NOMO-1 (cell line): ENCODE results near the gene RPS6KA4.
"Not testable (repeated sequence)": the region's sequence is repeated elsewhere in the genome, so short reads cannot be mapped to it uniquely, and the experiment has no call there.

Experiments
- DNase-seq, 2 experiments: peaks; one replicate each; lab custom pipeline; 2025; ENCODE audit not compliant: unreplicated experiment in 2 of 2; lab: John Stamatoyannopoulos, UW

Gene RPS6KA4

DNA sequence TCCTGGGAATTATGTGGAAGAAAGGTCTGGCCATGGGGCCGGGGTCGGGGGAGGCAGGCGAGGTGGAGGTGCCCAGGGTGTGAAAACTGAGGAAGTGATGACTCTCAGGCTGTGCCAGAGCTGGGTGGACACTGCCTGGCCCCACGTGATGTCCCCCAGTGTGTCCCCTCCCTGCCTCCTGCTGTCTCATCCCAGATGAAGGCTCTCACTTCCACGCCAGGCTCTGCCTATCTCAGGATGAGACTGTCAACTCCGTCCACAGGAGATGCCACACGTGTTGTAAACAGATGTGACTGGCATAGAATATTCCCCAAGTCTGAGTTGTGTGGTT, 51.4 kb downstream of the RPS6KA4 start:
- no peak for DNase-seq

- no peak for DNase-seq
Measured at GRCh38 chr11:64413417-64413816, 54.5 kb downstream of the RPS6KA4 start.

DNA sequence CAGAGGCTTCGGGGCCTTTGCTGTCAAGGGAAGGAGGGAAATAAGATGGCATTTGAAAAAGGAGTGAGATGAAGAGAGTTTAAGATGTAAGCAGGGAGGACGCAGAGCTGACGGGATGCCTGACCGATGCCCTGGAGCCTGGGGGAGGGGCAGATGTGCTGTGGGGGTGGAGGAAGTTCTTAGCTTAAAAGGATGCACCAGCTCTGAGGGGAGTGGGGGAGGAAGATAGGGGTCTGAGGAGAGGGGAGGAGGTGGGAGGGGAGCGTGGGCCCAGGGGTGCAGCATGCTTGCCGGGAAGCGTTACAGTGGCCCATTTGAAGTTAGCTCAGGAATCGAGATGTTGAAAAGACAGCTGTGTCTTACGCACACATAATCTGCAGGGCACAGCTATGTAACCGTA, 56.3 kb downstream of the RPS6KA4 start:
- DNase-seq: no peak

DNA sequence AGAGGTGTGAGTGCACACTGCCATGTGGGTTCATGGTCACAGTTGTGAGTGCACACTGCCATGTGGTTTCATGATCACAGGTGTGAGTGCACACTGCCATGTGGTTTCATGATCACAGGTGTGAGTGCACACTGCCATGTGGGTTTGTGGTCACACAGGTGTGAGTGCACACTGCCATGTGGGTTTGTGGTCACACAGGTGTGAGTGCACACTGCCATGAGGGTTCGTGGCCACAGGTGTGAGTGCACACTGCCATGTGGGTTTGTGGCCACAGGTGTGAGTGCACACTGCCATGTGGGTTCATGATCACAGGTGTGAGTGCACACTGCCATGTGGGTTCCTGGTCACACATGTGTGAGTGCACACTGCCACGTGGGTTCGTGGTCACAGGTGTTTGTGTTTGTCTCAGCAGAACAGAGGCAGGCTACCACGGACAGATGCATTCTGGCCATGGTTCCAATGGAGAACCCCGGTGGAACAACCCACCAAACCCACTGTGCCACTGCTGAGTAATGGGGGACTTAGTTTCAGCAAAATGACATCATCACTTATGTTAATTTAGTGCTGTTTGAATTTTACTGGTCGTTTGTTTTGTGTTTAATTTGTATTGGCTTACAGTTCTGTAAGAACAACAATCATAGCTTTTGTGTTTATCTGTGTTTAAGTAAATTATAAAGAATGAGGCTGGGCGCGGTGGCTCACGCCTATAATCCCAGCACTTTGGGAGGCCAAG, 57.2 kb downstream of the RPS6KA4 start:
- no peak for DNase-seq

DNA sequence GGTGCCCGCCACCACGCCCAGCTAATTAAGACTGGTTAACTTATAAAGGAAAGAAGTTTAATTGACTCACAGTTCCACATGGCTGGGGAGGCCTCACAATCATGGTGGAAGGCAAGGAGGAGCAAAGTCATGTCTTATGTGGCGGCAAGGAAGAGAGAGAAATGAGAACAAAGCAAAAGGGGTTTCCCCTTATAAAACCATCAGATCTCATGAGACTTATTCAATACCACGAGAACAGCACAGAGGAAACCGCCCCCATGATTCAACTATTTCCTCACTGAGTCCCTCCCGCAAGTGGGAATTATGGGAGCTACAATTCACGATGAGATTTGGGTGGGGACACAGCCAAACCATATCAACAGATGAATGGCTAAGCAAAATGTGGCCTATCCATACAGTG, 59.3 kb downstream of the RPS6KA4 start:
- DNase-seq: not testable (repeated sequence)

DNA sequence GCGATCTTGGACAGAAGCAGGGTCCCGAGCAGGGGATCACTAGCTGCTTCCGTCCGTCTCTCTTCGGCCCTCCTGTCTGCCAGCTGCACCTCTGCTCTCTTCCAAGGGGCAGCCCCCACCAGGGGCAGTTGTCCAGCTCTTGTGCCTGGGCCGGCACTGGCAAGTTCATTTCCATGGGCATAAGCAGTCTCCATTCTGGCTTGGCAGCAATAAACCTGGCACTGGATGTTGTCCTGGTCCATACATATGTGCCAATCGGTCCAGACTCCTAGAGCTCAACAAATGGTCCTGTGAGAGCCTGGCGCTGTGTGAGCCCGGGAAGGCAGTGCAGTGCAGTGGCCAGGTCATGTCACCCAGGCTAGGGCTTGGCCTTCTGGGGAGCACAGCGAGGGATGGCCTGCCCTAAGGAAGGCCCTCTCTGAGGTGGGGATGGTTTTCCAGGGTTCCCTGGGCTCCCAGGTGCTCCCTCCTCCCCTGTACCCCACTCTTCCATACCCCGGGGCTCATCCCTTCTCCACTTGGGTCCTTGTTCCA, 60.4 kb downstream of the RPS6KA4 start:
- DNase-seq: no peak

- DNase-seq: no peak
Measured at GRCh38 chr11:64419818-64420485, 61.0 kb downstream of the RPS6KA4 start.
